ENCODE data around the gene FBXL5.

GRCh38 chr4:15562114-15562513, 93.0 kb downstream of the FBXL5 start:
- TF ChIP-seq CTCF (IDR thresholded peaks at IDR 0.05; ENCODE audit: insufficient read depth, low read length, poor library complexity, severe bottlenecking) (no peak), EZH2phosphoT487 (conservative IDR thresholded peaks at IDR 0.05; ENCODE audit: low read length) (no peak)
